K562 (cell line): Measurements from ENCODE around the gene RREB1. TPM values are rescaled to one million over a fixed set of nuclear protein-coding genes. Genes with fewer than 3 reads are reported as not detected.
A peak's percentile ranks its signal among the peaks of the same experiment; 100 is the strongest.

Experiments
- ATAC-seq: fragments of 200-7000 bp; cut with Tn5 transposase; 3 replicates; pipeline ENCODE4 v1.9.1; 2020; ENCODE audit warnings: moderate library complexity
- BruUV-seq: library from RNA; stranded (reverse); fragments of 400-500 nt; replicated peaks from 2 replicates; lab custom pipeline; 2021; lab: Mats Ljungman, UMichigan
- CTCF ChIA-PET: fragments of 300-600 bp; formaldehyde crosslinking; extraction: SDS; loops from one replicate; lab custom pipeline; 2021; ENCODE audit warnings: low intra/inter-chr PET ratio; lab: Yijun Ruan, JAX
- POLR2A ChIA-PET: fragments of 300-600, 350-650 bp; sonication (Branson Sonifier 250); formaldehyde crosslinking; extraction: SDS; loops from one replicate; lab custom pipeline; 2021; ENCODE audit warnings: antibody characterized with exemption, inconsistent platforms; lab: Yijun Ruan, JAX
- DNase-seq, 4 experiments: peaks; one replicate each; pipeline versions ENCODE4 v3.0.0 to v3.0.0-alpha.2; 2011 to 2018; ENCODE audit warnings: low spot score in 3 of 4, mixed read lengths in 3 of 4; ENCODE audit errors: extremely low read depth in 1 of 4
- FAIRE-seq: peaks from 2 replicates; lab custom pipeline; 2011; peaks lifted over from hg19 to GRCh38; lab: Jason Lieb, UNC
- H2AFZ ChIP-seq: 2 replicates; pipeline ENCODE4 v1.6.0; 2011; ENCODE audit warnings: low read depth, low read length, control low read depth, inconsistent platforms
- H3K27ac ChIP-seq: fragments of 200-600 bp; 3 replicates; pipeline ENCODE4 v1.8.0; 2011; ENCODE audit warnings: low read depth, mild to moderate bottlenecking, control low read depth, inconsistent platforms, low read length, moderate library complexity, mixed read lengths; ENCODE audit errors: extremely low read depth
- H3K27me3 ChIP-seq, 2 experiments: fragments of 300-600 bp in 1 of 2; 2 replicates in 1 of 2; 3 replicates in 1 of 2; pipeline versions ENCODE4 v1.6.0 to v1.8.0; 2011; ENCODE audit warnings: inconsistent platforms in 2 of 2, low read length in 2 of 2, mild to moderate bottlenecking in 1 of 2, mixed read lengths in 1 of 2, moderate library complexity in 1 of 2; ENCODE audit not compliant: control insufficient read depth in 2 of 2, insufficient read depth in 2 of 2
- H3K36me3 ChIP-seq: fragments of 300-600 bp; 3 replicates; pipeline ENCODE4 v1.8.0; 2011; ENCODE audit warnings: mild to moderate bottlenecking, low read length, inconsistent platforms; ENCODE audit not compliant: control insufficient read depth, insufficient read depth
- H3K4me1 ChIP-seq, 2 experiments: fragments of 200-600 bp in 1 of 2; replicated peaks in 1 of 2; 2 replicates in 1 of 2; 3 replicates in 1 of 2; pipeline versions ENCODE4 v1.5.1 to v1.8.0; 2011; ENCODE audit warnings: inconsistent platforms in 2 of 2, low read length in 2 of 2, mild to moderate bottlenecking in 1 of 2, mixed read lengths in 1 of 2, moderate library complexity in 1 of 2; ENCODE audit not compliant: control insufficient read depth in 2 of 2, insufficient read depth in 2 of 2
- H3K4me2 ChIP-seq: 2 replicates; pipeline ENCODE4 v1.6.1; 2011; ENCODE audit warnings: low read length, control low read depth, inconsistent platforms, mixed read lengths; ENCODE audit not compliant: insufficient read depth
- H3K4me3 ChIP-seq: fragments of 200-600 bp; sonication (generic), shearing (Covaris generic); 2 replicates; pipeline ENCODE4 v1.5.1; 2016; ENCODE audit warnings: control low read depth, inconsistent platforms
- H3K79me2 ChIP-seq: fragments of 200-600 bp; 3 replicates; pipeline ENCODE4 v1.8.0; 2011; ENCODE audit warnings: low read length, inconsistent platforms; ENCODE audit not compliant: control insufficient read depth, insufficient read depth
- H3K9ac ChIP-seq, 2 experiments: 2 replicates each; pipeline versions ENCODE4 v1.6.0 to v1.6.1; 2011; ENCODE audit warnings: low read depth in 2 of 2, low read length in 2 of 2, control low read depth in 1 of 2, inconsistent platforms in 1 of 2, mild to moderate bottlenecking in 1 of 2, mixed read lengths in 1 of 2; ENCODE audit not compliant: insufficient read depth in 1 of 2
- H3K9me1 ChIP-seq: one replicate; pipeline ENCODE4 v1.6.0; 2011; ENCODE audit warnings: inconsistent platforms, mild to moderate bottlenecking, low read length, moderate library complexity; ENCODE audit not compliant: control insufficient read depth, insufficient read depth
- H3K9me3 ChIP-seq: replicated peaks from 2 replicates; pipeline ENCODE4 v1.5.1; 2011; ENCODE audit warnings: low read depth, low read length, inconsistent platforms; ENCODE audit not compliant: control insufficient read depth, insufficient read depth
- H4K20me1 ChIP-seq: replicated peaks from 2 replicates; pipeline ENCODE4 v1.6.1; 2011; ENCODE audit warnings: low read length, inconsistent platforms, mixed read lengths; ENCODE audit not compliant: control insufficient read depth, insufficient read depth
- AFF1 ChIP-seq, 2 experiments: fragments of 450-650 bp; IDR thresholded peaks; 2 replicates each; pipeline ENCODE4 v1.6.1; 2018; ENCODE audit warnings: mild to moderate bottlenecking in 2 of 2, low read depth in 1 of 2; ENCODE audit not compliant: partially characterized antibody in 2 of 2
- E2F1 ChIP-seq: sonication (generic); formaldehyde crosslinking; IDR thresholded peaks from 2 replicates; pipeline ENCODE4 v1.8.1; 2023; ENCODE audit warnings: mild to moderate bottlenecking, missing genetic modification reagents, moderate library complexity
- HDAC8 ChIP-seq: fragments of 450-650 bp; IDR thresholded peaks from 2 replicates; pipeline ENCODE4 v1.6.1; 2016; ENCODE audit warnings: mild to moderate bottlenecking, missing genetic modification characterization, moderate library complexity, missing compliant biosample characterization
- NFE2 ChIP-seq: IDR thresholded peaks from 2 replicates; pipeline ENCODE4 v1.6.1; 2014; ENCODE audit warnings: antibody characterized with exemption, low read depth
- RAD21 ChIP-seq, 2 experiments: fragments of 250-450 bp in 1 of 2; fragments of 450-650 bp in 1 of 2; sonication (Bioruptor Pico) in 1 of 2; formaldehyde crosslinking in 1 of 2; IDR thresholded peaks in 1 of 2; conservative IDR thresholded peaks in 1 of 2; 2 replicates each; pipeline versions ENCODE4 v1.4.0 to v1.8.0; 2020 to 2022; ENCODE audit warnings: mild to moderate bottlenecking in 2 of 2, moderate library complexity in 1 of 2
- RBM15 ChIP-seq: fragments of 200-400 bp; formaldehyde crosslinking; IDR thresholded peaks from 2 replicates; pipeline ENCODE4 v1.6.1; 2018; ENCODE audit warnings: mild to moderate bottlenecking, low read length, moderate library complexity; ENCODE audit not compliant: insufficient read depth
- SFPQ ChIP-seq: fragments of 200-400 bp; formaldehyde crosslinking; IDR thresholded peaks from 2 replicates; pipeline ENCODE4 v1.6.1; 2017; ENCODE audit warnings: mild to moderate bottlenecking, low read depth, low read length, moderate library complexity
- SREBF2 ChIP-seq: sonication (generic); formaldehyde crosslinking; IDR thresholded peaks from 2 replicates; pipeline ENCODE4 v1.4.0; 2020; ENCODE audit warnings: mild to moderate bottlenecking, missing genetic modification reagents
- TCFL5 ChIP-seq: fragments of 250-450 bp; sonication (Bioruptor Pico); conservative IDR thresholded peaks from 2 replicates; pipeline ENCODE4 v1.6.1; 2021; ENCODE audit warnings: mild to moderate bottlenecking, moderate library complexity, matching md5 sums
- THRA ChIP-seq: fragments of 450-650 bp; IDR thresholded peaks from 2 replicates; pipeline ENCODE4 v1.6.1; 2017; ENCODE audit warnings: mild to moderate bottlenecking, moderate library complexity
- ZC3H4 ChIP-seq: sonication (generic); formaldehyde crosslinking; IDR thresholded peaks from 2 replicates; pipeline ENCODE4 v1.9.0; 2021; ENCODE audit warnings: missing genetic modification reagents, borderline replicate concordance
- ZNF134 ChIP-seq: fragments of 250-450 bp; sonication (Bioruptor Pico); conservative IDR thresholded peaks from 2 replicates; pipeline ENCODE4 v1.4.0; 2020
- WGBS: fragments of 100-300 bp; shearing (Covaris generic); methylation state at CpG from one replicate; pipeline ENCODE4 v1.1.6; 2016; ENCODE audit warnings: low coverage, mixed read lengths; ENCODE audit not compliant: insufficient coverage; ENCODE audit errors: missing lambda C conversion rate; 5-methylcytosine and 5-hydroxymethylcytosine counted together
- in situ Hi-C: fragments of 300-500 bp; cut with MboI; formaldehyde crosslinking; loops from 4 replicates; pipeline ENCODE4 v1.15.0; 2018; ENCODE audit warnings: inconsistent platforms, mixed read lengths
- intact Hi-C: fragments of 100-400 bp; cut with micrococcal nuclease; formaldehyde crosslinking; loops from 2 replicates; pipeline ENCODE4 v1.14.2; 2022
- polyA plus RNA-seq, 8 experiments: library from polyadenylated mRNA; depleted of rRNA in 4 of 8; stranded (reverse) in 5 of 8; unstranded in 3 of 8; fragments of >200 nt; fragmentation: Nextera tagmentation in 2 of 8; fragmentation: Illumina TruSeq in 1 of 8; extraction: Ambion mirVana in 2 of 8; extraction: Trizol in 1 of 8; gene quantifications; 2 replicates each; pipeline versions ENCODE4 v1.2.1 to v1.2.3, GENCODE V29; 2011 to 2014; ENCODE audit warnings: inconsistent platforms in 1 of 8, missing spikeins in 1 of 8
- total RNA-seq, 7 experiments: library from RNA; depleted of rRNA in 6 of 7; stranded (reverse); fragments of >200 nt in 6 of 7; fragmentation: Illumina TruSeq in 2 of 7; extraction: Trizol in 2 of 7; gene quantifications; 2 replicates each; pipeline versions ENCODE4 v1.2.1 to v1.2.3, GENCODE V29; 2011 to 2021; ENCODE audit warnings: low replicate concordance in 1 of 7

The RREB1 gene
- total and polyA plus RNA-seq, 9 of the 15 experiments (the other 6 are each of a cell fraction or from before 2014, with no cell fraction given) = 3.3 to 64.2 (median 19.3) TPM

GRCh38 chr6:7264686-7265384 lies 157.1 kb downstream of the RREB1 start:
- Histone ChIP-seq H3K9me1 (no peaks in the 10 kb centered on the region), H3K36me3 (no peaks in the 10 kb centered on the region), H3K27ac (no peak overlapping the region), H3K9me3 (no peaks in the 10 kb centered on the region; the same call in 1 of the 2 replicates), H3K27me3 (peaks cover 31 to 41% of the 10 kb centered on the region in 2 experiments; a peak in 4 of 5 replicates), H3K4me1 (peaks cover 12 to 29% of the 10 kb centered on the region in 2 experiments), H2AFZ (peak overlapping the region; percentile 4; the same call in 1 of the 2 replicates), H3K79me2 (no peaks in the 10 kb centered on the region), H3K4me2 (no peak overlapping the region), H4K20me1 (no peaks in the 10 kb centered on the region), H3K9ac (no peak overlapping the region), H3K4me3 (no peak overlapping the region)
- CTCF ChIA-PET = no interaction called here
- ATAC-seq (no peak), FAIRE-seq (no peak), DNase-seq (no peak)
- in situ Hi-C loops (no loop called here), intact Hi-C loops (no loop called here)
- POLR2A ChIA-PET = interaction anchor here (0.6 to 1.3 kb wide), 3 partner anchors 9 to 347 kb away, joined by 3 read pairs; no protein-coding TSS in a partner anchor
- BruUV-seq = no TSS peak
- WGBS = 53% methylated on average over 17 of the region's 17 CpGs
- no peak for TF ChIP-seq NFE2
- TF ChIP-seq TCFL5 (CRISPR knock-in tag) = no peak
- TF ChIP-seq RAD21 (CRISPR knock-in tag; conservative IDR thresholded peaks at IDR 0.05 in 1 of 2, IDR thresholded peaks at IDR 0.05 in 1 of 2) = no peak
- no peak for TF ChIP-seq E2F1 (CRISPR knock-in tag)
- TF ChIP-seq ZC3H4 (CRISPR knock-in tag) = no peak
- no peak for TF ChIP-seq AFF1 (IDR thresholded peaks at IDR 0.05; ENCODE audit: low read depth in 1 of 2, partially characterized antibody in 2 of 2)
- TF ChIP-seq THRA = no peak
- no peak for TF ChIP-seq HDAC8 (tag)
- no peak for TF ChIP-seq SFPQ
- TF ChIP-seq ZNF134 (CRISPR knock-in tag) = no peak
- no peak for TF ChIP-seq RBM15
- TF ChIP-seq SREBF2 (CRISPR knock-in tag) = no peak
